RWPE2 (cell line): ENCODE measurements around the gene USP48.

Experiments used
- ATAC-seq: fragments of 200-7000 bp; cut with Tn5 transposase; 3 replicates; pipeline ENCODE4 v1.9.1; 2021; ENCODE audit warnings: low read depth
- DNase-seq: peaks from one replicate; pipeline ENCODE4 v3.0.0-alpha.2; 2020; ENCODE audit warnings: low spot score
- H3K27ac ChIP-seq: fragments of 450-650 bp; 2 replicates; pipeline ENCODE4 v1.5.1; 2017; ENCODE audit warnings: mild to moderate bottlenecking; ENCODE audit not compliant: poor library complexity, severe bottlenecking
- H3K27me3 ChIP-seq: fragments of 250-450 bp; sonication (Bioruptor Pico); 2 replicates; pipeline ENCODE4 v1.5.1; 2021; ENCODE audit warnings: mild to moderate bottlenecking, moderate library complexity; ENCODE audit not compliant: insufficient read depth, poor library complexity, severe bottlenecking
- H3K36me3 ChIP-seq: fragments of 250-450 bp; sonication (Bioruptor Pico); 2 replicates; pipeline ENCODE4 v1.5.1; 2020; ENCODE audit warnings: low read depth, mild to moderate bottlenecking, moderate library complexity
- H3K4me1 ChIP-seq: fragments of 250-450 bp; sonication (Bioruptor Pico); 2 replicates; pipeline ENCODE4 v1.5.1; 2021; ENCODE audit warnings: mild to moderate bottlenecking, moderate library complexity; ENCODE audit not compliant: insufficient read depth, poor library complexity, severe bottlenecking
- H3K4me3 ChIP-seq: fragments of 250-450 bp; sonication (Bioruptor Pico); 2 replicates; pipeline ENCODE4 v1.5.1; 2021; ENCODE audit warnings: mild to moderate bottlenecking, moderate library complexity; ENCODE audit not compliant: severe bottlenecking
- H3K9me3 ChIP-seq: fragments of 250-450 bp; sonication (Bioruptor Pico); 2 replicates; pipeline ENCODE4 v1.5.1; 2021; ENCODE audit warnings: mild to moderate bottlenecking, moderate library complexity; ENCODE audit not compliant: severe bottlenecking
- CTCF ChIP-seq: fragments of 450-650 bp; IDR thresholded peaks from one replicate; pipeline ENCODE4 v1.5.1; 2017; ENCODE audit warnings: mild to moderate bottlenecking, moderate library complexity; ENCODE audit not compliant: poor library complexity, severe bottlenecking

Gene USP48

GRCh38 chr1:21804536-21804935, 21.6 kb upstream of the USP48 start:
- DNase-seq (no peak), ATAC-seq (no peak)
- TF ChIP-seq CTCF: no peak
- Histone ChIP-seq H3K4me1 (peaks cover 7% of the 10 kb centered on the region), H3K4me3 (no peak overlapping the region), H3K9me3 (no peaks in the 10 kb centered on the region), H3K36me3 (no peaks in the 10 kb centered on the region), H3K27me3 (no peaks in the 10 kb centered on the region), H3K27ac (no peak overlapping the region)

GRCh38 chr1:21801100-21801499, 18.2 kb upstream of the USP48 start:
- ATAC-seq (peak; percentile 98), DNase-seq (no peak)
- Histone ChIP-seq H3K4me1 (peaks cover 7% of the 10 kb centered on the region), H3K4me3 (no peak overlapping the region), H3K27ac (peak overlapping the region; percentile 16), H3K27me3 (no peaks in the 10 kb centered on the region), H3K9me3 (no peaks in the 10 kb centered on the region), H3K36me3 (no peaks in the 10 kb centered on the region)
- no peak for TF ChIP-seq CTCF

- H3K4me3 ChIP-seq: no peak overlapping the region
- H3K4me1 ChIP-seq: peaks cover 7% of the 10 kb centered on the region
- TF ChIP-seq CTCF: no peak
- no peak for ATAC-seq
- H3K27ac ChIP-seq: no peak overlapping the region
- no peaks in the 10 kb centered on the region for H3K9me3 ChIP-seq
- no peaks in the 10 kb centered on the region for H3K36me3 ChIP-seq
- DNase-seq: no peak
- no peaks in the 10 kb centered on the region for H3K27me3 ChIP-seq
These were observed 16.8 kb upstream of the USP48 start for GRCh38 chr1:21799730-21800129.

GRCh38 chr1:21795075-21795474, 12.1 kb upstream of the USP48 start:
- H3K4me1 ChIP-seq: no peaks in the 10 kb centered on the region
- no peaks in the 10 kb centered on the region for H3K27me3 ChIP-seq
- H3K36me3 ChIP-seq: no peaks in the 10 kb centered on the region
- H3K4me3 ChIP-seq: no peak overlapping the region
- no peaks in the 10 kb centered on the region for H3K9me3 ChIP-seq
- TF ChIP-seq CTCF: no peak
- DNase-seq: no peak
- H3K27ac ChIP-seq: no peak overlapping the region
- no peak for ATAC-seq

GRCh38 chr1:21794656-21795055, 11.7 kb upstream of the USP48 start:
- no peak for ATAC-seq
- no peak overlapping the region for H3K27ac ChIP-seq
- H3K4me1 ChIP-seq: no peaks in the 10 kb centered on the region
- no peaks in the 10 kb centered on the region for H3K36me3 ChIP-seq
- H3K9me3 ChIP-seq: no peaks in the 10 kb centered on the region
- no peak for TF ChIP-seq CTCF
- no peak overlapping the region for H3K4me3 ChIP-seq
- DNase-seq: no peak
- H3K27me3 ChIP-seq: no peaks in the 10 kb centered on the region
